ENCODE data around the gene DNAJA4.

DNAJA4 gene

GRCh38 chr15:78317145-78317836 lies 52.9 kb downstream of the DNAJA4 start:
- FAIRE-seq = no peak

GRCh38 chr15:78319588-78319987 lies 55.2 kb downstream of the DNAJA4 start:
- FAIRE-seq = no peak

- FAIRE-seq = no peak
These were observed 55.8 kb downstream of the DNAJA4 start for GRCh38 chr15:78320183-78320582.

GRCh38 chr15:78321041-78321570 lies 56.7 kb downstream of the DNAJA4 start:
- FAIRE-seq = no peak

- no peak for FAIRE-seq
These were observed 57.4 kb downstream of the DNAJA4 start for GRCh38 chr15:78321786-78322185.

GRCh38 chr15:78322243-78322642 lies 57.9 kb downstream of the DNAJA4 start:
- no peak for FAIRE-seq

- no peak for FAIRE-seq
These were observed 58.6 kb downstream of the DNAJA4 start for GRCh38 chr15:78322724-78323521.

GRCh38 chr15:78323693-78324092 lies 59.3 kb downstream of the DNAJA4 start:
- FAIRE-seq = no peak

- no peak for FAIRE-seq
These were observed 59.8 kb downstream of the DNAJA4 start for GRCh38 chr15:78324144-78324543.

- no peak for FAIRE-seq
These were observed 60.9 kb downstream of the DNAJA4 start for GRCh38 chr15:78325092-78325843.

GRCh38 chr15:78327466-78327865 lies 63.1 kb downstream of the DNAJA4 start:
- FAIRE-seq = no peak

- no peak for FAIRE-seq
These were observed 65.3 kb downstream of the DNAJA4 start for GRCh38 chr15:78329625-78330024.

Data from G401.6 (cell line).